ENCODE data around the gene SHQ1.

DNA sequence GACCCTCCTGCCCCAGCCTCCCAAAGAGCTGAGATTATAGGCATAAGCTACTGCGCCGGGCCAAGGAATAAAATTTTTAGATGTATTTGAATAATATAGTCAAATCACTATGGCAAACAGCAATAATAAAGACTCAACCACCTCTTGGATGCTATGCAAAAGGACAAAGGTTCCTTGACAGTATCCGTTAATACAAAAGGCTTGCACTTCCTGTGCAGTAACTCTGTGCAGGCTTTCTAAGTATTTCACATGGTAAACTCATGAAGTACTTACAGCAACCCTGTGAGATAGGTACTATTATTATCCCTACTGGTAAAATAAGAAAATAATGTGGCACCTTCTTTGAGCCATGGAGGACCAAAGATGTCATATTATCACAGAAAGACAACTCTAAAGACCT, 86.8 kb downstream of the SHQ1 start:
- TF ChIP-seq, protein P1, sequence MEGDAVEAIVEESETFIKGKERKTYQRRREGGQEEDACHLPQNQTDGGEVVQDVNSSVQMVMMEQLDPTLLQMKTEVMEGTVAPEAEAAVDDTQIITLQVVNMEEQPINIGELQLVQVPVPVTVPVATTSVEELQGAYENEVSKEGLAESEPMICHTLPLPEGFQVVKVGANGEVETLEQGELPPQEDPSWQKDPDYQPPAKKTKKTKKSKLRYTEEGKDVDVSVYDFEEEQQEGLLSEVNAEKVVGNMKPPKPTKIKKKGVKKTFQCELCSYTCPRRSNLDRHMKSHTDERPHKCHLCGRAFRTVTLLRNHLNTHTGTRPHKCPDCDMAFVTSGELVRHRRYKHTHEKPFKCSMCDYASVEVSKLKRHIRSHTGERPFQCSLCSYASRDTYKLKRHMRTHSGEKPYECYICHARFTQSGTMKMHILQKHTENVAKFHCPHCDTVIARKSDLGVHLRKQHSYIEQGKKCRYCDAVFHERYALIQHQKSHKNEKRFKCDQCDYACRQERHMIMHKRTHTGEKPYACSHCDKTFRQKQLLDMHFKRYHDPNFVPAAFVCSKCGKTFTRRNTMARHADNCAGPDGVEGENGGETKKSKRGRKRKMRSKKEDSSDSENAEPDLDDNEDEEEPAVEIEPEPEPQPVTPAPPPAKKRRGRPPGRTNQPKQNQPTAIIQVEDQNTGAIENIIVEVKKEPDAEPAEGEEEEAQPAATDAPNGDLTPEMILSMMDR (IDR thresholded peaks at IDR 0.05): no peak
- TF ChIP-seq POLR2A (IDR thresholded peaks at IDR 0.05; ENCODE audit: low read depth) (no peak), POLR2AphosphoS5 (IDR thresholded peaks at IDR 0.05) (no peak), EP300 (IDR thresholded peaks at IDR 0.05) (no peak)

All from esophagus muscularis mucosa (tissue), 4 donors.